Glomerular visceral epithelial cell (primary cell): ENCODE data around the gene SLC8A1.

Experiments
- DNase-seq: peaks from one replicate; pipeline ENCODE4 v3.0.0-alpha.2; 2016; ENCODE audit errors: extremely low spot score

The SLC8A1 gene

DNA sequence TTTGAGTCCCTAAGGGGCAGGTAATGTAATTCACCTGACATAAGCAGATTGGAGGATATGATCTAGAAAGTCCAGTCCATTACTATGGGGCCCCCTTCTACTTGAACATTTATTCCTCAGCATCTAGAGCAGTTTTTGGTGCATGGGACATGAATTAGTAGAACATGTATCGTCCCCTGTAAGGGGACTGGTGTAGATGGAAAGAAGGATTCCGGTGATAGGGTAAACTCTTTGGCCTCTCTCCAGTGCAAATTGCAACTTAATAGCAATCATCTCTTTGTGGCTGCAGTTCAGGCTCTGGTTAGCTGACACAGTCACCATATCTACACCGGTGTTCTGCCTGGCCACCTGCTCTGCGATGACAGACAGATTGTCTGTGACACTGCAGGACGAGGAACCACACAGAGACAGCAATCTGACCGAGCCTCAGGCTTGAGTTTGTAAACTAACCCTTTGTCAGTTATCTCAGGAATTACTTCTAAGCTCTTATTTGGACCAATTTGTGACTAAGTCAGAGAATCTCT, 6.4 kb upstream of the SLC8A1 start:
- no peak for DNase-seq

DNA sequence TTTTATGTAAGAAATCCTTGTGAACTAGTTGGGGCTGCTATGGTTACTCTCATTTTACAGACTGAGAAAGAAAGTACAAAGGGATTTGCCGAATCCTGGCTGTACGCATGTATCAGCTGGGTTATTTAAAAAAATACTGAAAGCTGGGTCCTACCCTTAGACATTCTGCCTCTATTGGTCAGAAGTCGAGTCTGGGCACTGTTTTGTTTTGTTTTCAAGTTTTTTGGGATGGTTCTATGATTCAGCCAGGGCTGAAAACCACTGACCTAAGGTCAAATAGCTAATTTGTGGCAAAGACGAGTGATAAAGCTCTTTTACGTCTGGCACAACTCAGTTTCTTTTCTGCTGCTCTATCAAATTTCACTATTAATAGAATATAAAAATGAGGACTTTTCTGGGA, 5.9 kb upstream of the SLC8A1 start:
- DNase-seq = no peak

DNA sequence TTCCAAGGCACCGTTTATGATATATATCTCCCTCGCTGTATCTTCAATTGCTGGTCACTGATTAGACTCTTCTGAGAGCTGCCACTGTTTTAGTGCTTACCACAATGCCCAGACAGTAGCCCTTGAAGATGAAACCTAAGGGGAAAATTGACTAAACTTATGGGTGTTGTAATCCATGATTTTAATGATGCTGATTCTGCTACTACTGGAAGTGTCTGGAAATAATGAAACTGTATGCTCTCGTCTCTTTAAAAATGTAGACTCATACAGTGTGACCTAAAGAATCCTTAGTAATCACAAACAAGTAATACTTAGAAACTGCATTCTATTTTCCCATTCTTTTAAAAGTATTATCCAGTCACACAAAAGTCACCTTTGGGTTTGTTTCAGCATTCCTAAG, 5.5 kb upstream of the SLC8A1 start:
- no peak for DNase-seq

DNA sequence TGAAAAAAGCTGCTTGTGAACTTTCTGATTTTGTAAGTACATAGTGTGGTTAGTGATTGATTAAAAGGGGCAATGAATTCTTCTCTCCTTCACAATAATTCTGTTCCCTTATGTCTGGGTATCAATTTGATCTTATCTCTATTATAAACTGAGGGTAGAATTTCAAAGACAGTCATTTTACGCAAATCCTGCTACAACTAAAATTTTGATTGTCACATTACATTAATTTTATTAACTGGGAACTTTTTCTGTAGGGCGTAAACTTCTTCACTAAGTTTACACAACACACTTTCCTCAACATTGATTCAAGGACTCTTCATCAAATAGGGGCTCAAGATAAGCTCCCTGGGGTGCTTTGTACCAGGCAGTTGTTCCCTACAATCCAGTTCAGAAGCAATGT, 5.0 kb upstream of the SLC8A1 start:
- no peak for DNase-seq

DNA sequence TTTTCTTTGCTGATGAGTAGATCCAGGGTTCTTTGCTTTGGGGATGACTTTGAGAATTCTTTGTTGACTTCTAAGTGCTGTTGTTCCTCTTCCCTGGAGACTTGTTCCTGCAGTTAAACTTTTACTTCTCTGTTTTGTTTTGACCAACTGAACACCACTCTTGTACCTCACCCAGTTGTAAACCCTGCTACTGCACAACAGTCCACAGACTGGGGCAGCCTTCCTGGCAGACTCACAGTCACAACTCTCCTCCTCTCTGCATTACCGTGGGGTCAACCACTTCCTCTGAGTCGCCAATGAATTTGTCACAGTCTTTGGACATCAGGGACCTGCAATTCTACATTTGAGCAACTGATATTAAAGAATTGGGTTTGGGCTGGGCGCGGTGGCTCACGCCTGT, 3.8 kb upstream of the SLC8A1 start:
- DNase-seq = no peak

DNA sequence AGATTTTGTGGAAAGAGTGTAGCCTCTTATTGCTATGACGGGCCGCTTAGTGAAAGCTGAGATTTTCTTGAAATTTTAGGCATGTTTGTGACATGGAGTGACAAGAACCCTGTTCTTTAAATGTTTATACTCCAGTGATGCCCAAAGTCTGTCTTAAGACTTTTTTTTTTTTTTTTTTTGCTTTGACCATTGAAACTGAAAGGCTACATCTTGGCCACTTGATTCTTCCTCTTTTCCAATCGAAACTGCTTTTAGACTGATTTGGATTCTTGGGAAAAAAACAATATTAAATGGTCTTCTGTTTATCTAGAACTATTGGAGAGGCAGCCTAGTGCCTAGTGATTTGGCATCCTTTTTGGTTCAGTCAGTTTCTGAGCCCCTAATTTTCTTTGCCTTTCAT, 2.4 kb upstream of the SLC8A1 start:
- no peak for DNase-seq

DNA sequence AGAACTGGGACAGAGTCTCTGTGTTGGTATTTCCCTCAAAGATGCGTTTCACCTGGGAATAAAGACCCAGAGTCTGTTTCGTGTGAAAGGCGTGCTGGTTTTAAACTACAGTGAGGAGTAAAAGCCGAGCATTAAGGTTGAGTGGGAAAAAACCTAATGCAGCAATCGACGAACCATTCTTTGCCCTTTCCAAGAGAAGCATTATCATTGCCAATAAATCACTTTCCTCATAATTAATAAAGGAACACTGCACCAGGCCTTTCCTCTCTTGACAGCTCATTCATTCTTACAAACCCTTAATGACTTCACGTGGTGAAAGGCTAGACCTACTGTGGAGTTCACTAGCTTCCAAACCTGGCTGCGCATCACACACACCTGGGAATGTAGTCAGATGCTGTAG, 896 bp upstream of the SLC8A1 start:
- no peak for DNase-seq

DNA sequence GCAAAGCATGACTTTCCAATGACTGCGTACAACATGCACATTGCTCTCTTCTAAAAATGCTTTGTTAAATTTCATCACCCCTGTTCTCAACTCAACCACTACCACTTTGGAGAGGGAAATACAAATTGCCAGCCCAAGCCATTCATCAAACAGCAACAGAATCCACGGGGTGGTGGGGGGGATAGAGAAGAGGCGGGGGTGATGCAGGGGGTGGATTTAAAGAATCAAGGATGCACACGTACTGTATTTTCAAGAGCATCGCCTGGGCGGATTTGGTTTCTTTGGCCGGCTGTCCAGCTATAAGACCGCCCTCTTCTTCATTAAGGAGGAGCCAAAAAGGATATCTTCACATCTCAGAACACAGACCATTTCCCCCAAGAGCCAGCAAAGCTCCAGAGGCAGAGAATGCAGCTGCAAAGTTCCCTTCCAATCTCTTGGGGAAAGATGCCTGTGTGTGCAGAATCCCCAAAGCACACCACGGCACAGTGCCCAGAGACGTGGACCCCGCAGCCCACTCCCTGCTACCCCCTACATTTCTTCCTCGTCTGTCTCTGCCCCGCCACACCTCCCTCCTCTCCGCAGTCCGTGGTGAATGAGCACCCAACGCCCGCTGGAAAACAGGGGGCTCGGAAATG, 977 bp downstream of the SLC8A1 start:
- DNase-seq = peak; percentile 72

DNA sequence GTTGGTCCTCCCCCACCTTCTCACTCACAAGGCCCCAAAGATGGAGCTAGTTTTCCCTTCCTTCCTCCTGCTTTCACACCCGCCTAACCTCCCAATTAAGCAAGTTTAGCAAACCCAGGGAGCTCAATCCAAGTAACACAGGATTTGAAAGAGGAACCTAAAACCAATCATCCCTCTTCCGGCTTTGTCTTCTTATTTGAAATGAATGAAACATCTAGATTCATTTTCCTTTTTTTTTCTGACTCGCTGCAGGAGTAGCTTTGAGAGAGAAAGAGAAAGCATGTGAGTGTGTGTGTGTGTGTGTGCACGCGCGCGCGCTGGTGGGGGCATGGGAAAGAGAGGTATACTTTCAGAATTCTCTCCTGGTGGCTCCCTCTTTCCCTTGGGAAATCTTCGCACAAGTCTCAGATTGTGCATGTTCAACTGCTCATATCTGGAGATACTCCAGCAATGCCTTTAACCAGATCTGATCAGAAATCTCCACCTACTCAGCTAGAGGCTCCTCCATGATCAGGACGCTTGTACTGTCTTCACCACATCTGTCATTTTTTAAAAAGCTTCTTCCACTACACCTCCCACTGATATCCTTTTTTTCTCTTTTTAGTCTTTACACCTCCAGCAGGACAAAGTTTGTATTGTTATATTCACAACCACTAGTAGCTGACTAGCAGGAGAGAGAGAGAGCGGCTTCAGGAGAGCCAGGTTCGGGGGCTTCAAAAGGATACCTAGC, 1.7 kb downstream of the SLC8A1 start:
- DNase-seq = peak; percentile 39

DNA sequence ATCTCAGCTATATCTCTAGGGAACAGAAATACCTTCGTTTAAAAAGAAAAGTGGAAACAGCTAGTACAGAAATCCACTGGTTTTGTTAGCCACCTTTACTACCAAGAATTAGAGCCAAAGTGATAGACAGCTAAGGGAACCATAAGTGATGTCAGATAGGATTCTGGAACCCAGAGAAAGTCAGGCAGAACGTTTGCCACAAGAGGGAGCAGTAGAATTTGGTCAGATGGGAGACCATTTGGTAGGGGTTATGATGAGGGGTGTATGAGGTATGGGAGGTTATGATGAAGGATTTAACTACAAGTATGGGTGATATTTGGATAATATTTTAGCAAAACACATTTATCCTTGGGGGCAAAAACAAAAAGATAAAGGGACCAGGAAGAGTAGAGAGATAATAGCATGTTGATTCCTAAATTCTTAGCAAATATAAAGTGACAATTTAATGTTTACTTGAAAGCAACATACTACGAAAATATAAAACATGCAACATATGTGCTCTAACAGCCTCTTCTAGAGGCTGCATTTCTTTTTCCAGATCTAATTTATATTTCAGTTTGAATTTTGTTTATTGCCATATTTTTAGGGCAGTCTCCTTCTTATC, 3.3 kb downstream of the SLC8A1 start:
- DNase-seq = peak; percentile 37

DNA sequence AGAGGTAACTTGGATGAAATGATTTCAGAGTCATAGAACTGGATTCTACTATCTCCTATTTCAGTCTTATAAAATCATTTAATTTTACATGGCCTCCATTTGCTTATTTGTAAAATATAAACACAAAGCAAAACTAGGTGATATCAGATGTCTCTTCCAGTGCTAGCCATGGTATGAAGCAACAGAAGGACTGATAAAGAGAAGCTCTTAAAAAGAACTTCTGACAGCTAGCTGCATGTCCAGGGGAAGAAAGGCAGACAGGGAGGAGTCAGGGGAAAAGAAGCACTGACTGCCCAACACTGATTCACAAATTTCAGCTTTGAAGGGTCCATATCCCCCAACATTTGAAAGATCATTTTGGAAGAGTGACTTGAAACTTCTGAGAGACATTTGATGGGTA, 6.4 kb downstream of the SLC8A1 start:
- DNase-seq = no peak

DNA sequence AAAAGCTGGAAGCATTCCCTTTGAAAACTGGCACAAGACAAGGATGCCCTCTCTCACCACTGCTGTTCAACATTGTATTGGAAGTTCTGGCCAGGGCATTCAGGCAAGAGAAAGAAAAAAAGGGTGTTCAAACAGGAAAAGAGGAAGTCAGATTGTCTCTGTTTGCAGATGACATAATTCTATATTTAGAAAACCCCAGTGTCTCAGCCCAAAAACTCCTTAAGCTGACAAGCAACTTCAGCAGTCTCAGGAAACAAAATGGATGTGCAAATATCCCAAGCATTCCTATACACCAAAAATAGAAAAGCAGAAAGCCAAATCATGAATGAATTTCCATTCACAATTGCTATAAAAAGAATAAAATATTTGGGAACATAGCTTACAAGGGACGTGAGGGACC, 11.1 kb downstream of the SLC8A1 start:
- DNase-seq = no peak

DNA sequence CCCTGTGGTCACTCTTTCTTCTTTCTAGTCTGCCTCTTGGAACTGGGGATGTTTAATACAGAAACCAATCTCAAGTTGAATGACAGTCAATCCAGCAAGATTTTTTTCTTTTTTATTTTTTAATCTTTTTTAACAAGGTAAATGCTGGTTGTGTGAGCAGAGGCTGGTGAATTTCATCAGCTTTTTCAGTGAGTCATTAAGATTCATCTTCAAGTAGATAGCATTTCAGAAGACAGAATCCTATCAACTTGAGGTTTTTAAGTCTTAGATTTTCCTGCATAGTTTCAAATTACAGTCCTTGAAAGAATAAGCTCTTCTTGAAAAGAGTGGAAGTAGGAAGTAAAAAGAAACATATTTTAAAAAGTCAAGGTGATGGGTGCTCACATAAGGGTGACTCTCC, 12.4 kb downstream of the SLC8A1 start:
- no peak for DNase-seq

DNA sequence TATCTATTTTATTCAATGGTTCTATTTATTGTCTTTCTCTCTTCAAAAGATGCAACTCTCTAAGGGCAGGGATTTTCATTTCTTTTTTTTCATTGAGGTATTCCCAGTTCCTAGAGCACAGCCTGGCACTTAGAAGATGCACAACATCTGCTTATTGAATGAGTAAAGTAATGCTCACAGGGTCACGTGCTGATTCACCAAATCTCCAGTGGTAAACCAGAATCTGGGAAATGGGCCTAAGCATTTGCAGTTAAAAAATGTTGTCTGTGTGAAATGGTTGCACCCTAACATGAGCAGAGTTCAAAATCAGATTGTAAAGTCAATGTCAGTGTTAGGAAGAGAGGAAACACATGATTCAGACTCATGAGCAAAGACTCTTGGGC, 15.8 kb downstream of the SLC8A1 start:
- DNase-seq = no peak

DNA sequence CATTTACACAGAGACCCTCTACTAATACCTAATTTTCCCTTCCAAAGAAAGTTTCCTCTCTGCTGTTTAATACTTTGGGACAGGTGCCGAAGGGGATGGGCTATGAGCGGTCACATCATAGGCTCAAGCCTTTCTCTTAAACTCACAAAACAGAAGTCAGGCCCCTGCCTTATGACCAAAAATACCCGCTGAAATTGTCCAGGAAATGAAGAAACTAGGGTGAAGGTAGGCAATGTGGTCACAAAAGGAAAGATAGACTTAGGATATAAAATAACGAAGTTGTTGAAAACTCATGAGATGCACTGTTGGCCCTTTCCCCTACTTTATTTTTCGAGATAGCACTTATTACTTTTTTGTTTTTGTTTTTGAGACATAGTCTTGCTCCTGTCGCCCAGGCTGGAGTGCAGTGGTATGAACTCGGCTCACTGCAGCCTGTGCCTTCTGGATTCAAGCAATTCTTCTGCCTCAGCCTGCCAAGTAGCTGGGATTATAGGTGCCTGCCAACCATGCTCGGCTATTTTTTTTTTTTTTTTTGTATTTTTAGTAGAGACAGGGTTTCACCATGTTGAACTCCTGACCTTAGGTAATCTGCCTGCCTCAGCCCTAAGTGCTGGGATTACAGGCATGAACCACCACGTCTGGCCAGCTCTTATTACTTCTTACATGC, 16.3 kb downstream of the SLC8A1 start:
- DNase-seq = no peak

DNA sequence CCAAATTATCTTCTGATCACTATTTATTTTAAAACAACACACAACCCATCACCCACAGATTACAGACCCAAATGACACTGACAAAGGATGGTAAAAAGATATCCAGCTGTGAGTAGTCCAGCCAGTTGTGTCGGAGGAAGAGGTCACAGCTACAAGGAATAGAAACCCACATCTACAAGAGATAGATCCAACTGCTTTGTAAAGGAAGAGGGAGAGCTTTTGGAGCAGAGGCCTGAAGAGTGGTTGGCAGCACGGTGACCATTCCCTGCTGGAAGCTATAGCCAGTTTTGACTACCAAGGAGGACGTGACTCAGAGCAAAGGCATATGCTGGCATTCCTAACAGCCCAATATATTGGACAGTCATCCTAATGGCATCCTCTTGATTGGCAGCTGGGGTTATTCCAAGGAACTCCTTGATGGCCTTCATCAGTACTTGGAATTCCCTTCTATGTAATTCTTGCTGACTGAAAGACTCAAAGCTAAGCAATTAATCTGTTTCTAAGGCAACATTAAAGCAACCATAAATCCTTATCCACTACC, 17.1 kb downstream of the SLC8A1 start:
- DNase-seq = peak; percentile 96

DNA sequence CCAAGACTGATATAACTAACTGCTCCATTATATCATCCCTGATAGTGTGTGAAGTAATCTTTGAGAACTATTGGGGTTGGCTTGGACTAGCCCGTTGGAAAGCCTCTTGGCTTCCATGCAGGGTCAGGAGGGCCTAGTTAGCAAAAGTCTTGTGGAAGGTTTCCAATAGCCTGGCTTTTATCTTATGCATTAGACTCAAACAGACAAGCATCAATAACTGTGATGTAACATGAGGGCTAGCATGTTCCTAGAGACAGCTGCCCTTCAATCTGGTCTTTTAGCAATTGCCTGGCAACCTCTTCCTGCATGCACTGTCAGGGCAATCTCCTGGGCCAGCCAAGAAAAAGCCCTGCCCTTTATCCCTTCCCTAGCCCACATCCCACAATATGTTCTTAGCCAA, 18.2 kb downstream of the SLC8A1 start:
- DNase-seq = no peak

DNA sequence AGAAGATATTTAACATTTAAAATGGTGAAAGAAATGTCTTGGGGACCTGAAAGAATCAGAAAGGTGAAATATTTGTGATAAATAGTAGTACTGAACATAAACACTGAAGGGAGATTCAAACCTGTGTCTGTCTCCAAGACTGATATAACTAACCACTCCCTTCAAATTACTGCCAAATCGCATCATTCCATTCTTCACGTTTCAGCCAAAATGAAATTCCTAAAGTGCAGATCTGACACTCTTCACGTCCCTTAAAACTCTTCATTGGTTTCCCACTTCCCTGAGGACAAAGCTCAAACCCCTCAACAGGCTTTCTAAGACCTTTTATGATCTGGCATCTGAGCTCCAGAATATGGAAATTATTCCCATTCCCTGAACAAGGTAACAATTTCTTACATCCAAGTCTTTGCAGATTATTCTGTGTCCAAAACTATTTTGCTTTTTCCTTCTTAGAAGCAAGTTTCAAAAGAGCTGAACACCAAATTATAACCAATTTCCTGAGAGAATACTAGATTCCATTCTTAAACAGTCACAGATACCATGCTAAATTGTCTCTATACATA, 18.9 kb downstream of the SLC8A1 start:
- DNase-seq = no peak

DNA sequence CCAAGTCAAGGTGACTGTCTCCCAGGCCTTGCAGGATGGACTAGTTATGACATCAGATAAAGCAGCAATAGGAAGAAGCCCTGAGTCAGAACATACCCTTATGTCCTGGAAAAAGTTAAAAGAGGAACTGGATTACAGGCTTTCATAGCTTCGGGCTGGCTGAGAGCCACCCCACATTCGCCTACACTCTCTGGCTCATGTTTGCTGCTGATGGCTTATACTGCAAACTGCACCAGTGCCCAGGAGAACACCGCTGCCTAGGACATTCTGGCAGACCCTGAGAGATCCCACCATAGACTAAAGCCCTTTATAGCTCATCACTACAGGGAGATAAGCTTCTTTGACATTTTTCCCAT, 20.3 kb downstream of the SLC8A1 start:
- peak; percentile 30 for DNase-seq

DNA sequence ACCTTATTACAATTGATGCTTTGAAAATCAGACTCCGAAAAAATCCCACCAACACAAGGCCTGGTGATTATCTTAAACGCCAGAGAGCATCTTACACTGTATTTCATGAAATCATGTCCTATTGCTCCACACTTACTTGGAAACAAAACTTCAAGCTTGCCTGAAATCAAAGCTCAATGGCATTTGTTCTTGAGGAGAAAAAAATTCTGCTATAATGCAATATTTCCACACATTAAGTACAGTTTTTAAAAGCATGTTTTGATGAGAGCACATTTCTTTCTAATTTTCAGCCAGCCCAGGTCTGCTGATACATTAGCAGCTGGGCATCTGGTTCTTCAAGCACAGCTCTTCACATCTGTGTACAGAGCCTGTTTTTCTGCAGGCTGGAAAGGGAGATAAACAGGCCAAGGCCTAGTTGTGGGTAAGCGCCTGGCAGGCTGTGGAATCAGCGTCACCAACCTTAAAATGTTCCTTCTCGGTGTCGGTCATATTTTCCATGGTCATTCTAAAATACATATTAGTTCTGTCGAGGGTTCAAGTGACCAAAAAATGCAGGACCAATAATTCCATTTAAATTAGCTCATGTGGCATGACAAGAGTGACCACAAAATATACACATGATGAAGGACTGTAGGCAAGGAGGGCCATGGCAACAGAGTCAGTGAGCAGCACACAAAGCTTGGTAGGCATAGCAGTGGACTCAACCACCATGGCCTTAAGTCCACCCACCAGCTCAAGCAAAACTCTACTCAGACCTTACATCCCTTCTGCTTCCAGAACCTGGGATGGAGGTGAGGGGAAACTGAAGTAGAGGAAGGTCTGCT, 20.9 kb downstream of the SLC8A1 start:
- DNase-seq = peak; percentile 25

DNA sequence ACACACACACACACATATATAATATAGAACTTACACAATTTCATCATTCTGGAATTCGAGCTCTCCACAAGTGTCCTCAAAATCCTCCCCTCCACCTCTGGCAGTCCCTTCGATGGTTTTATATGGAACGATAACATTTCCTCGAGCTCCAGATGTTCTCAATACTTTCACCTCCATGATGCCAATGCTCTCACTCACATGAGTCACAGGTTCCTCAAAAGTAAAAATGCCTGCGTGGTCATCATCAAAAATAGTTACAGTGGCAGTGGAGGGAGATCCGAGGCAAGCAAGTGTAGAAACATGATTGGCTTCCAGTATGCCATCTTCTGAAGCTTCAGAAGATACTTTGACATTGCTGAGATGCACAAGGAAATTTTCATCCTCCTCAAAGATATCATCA, 23.5 kb downstream of the SLC8A1 start:
- DNase-seq = no peak
